NOMO-1 treated with DMSO at 0.1 percent for 48 hours (cell line): ENCODE measurements around the gene PRAC1.
"Not testable (repeated sequence)": the region's sequence is repeated elsewhere in the genome, so short reads cannot be mapped to it uniquely, and the experiment has no call there.

Experiments used
- DNase-seq: peaks from one replicate; lab custom pipeline; 2025; ENCODE audit not compliant: unreplicated experiment; lab: John Stamatoyannopoulos, UW

Gene PRAC1

DNA sequence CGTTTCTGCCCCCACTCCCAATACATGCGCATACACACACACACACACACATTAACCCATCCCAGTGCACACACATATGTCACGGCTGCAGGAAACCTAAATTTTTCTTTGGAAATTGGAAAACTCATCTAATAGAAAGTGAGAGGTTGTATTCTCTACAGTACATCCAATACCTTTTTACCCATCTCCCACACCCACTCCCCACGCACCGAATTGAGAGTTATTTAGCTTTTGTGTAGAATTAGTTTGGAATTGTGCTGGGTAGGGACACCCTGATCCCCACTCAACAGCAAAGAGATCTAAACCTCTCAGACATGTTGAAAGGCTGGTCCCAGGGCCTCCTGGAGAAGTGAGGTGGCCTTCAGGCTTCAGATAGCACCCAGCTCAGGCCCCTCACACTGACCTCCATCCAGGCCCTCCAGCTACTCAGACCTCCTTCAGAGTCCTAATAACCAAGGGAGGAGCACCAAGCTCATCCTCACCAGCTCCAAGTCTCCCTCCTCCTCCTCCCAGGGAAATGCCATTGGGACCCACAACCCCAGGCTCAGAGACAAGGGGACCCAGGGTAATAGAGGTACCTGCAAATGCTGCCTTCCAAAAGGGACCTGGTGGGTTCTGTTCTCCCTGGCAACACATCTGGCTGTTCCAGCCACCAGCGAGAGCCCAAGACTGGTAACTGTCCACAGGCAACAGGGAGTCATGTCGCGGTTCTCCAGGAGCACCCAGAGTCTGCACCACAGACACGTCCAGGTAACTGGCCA, 5.3 kb upstream of the PRAC1 start:
- DNase-seq, result no peak

DNA sequence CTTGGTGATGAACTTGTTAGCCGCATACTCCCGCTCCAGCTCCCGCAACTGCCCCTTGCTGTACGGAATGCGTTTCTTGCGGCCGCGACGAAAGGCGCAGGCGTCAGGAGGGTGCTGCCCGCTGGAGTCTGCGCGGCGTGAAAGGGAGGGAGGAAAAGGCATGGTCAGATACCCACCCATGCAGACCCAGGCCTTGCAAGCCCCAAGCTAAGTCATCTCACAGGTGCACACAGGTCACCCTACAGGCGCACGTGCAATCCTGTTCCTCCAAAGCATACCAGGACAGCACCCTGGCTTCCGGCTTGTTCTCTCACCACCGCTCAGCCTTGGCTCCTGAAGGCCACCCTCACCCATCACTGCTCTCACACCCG, 4.6 kb upstream of the PRAC1 start:
- DNase-seq, result no peak

DNA sequence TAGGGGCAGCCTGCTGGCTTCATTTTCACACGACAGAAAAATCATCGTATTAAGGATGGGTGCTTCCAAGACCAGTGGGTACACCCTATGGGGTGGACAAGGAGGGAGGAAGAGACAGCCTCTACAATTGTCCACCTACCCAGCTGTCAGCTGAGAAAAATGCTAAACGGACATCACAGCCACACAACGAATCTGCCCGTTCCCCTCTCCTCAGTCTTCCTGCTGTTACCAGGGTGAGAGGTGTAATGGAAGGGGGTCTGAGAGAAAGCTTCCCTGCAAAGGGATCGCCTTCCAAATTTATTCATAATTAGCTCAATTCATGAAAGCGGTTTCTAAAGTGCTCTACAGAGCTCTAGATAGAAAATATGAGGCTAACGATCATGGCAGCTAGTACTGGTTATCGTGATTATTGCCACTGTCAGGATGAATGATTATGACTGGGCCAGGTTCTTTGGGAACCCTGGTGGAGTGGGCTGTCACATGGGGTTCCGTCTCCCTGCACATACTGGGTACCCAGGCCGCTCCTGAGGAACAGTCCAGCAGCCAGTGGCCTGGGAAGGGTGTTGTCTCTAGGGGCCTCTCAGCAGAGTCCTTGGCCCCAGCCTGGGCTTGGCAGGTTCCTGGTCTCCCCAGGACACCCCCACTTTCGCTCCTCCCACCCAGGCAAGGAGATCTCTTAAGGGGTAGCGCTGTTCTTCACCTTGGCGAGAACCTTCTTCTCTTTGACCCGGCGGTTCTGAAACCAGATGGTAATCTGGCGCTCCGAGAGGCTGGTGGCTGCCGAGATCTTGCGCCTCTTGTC, 4.0 kb upstream of the PRAC1 start:
- DNase-seq, result no peak

DNA sequence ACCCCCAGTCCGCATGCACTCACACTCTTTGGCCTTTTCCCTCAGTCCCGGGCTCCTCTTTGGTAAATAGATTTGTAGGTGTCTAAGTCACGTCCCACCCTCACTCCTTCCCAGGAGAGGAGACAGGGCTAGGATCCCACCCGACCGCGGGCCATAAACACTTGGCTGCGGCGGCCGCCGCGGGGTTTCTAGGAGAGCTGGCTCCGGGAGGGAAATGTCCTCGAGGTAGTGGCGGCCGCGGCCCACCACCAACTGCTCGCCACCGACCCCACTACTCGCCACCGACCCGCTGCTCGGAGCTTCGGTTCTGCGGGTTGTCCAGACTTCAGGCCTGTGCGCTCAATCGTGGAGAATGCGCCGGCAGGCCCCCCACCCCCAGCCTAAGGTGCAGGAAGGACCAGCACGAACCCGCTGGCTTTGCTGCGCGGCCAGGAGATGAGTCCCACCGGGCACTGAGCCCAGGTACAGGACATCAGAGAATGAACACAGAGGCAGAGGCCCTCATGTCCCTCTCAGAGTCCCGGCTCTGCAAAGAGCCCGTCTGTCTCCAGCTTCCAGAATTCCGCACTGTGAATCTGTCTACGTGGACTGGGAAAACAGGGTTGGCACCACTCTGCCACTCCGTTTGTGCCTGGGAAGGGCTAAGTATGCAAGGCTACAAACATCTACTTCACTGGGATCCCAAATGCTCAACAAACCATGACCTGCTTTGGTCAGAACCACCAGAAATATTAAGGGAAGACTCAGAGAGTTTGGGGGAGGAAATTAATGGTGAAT, 3.2 kb upstream of the PRAC1 start:
- DNase-seq, result no peak

DNA sequence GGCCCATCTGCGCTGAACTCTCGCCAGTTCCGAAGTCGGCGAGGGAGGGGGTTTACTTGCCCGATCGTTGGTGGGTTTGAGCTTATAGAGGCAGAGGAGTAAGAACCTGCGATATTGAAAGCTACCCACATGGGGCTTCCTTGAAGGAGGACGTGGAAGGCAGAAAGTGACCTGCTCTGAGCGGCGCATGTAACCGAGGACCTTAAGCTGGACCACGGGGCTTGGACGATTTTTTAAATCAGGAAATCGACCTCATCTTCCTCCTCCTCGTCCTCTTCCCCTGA, 2.6 kb upstream of the PRAC1 start:
- no peak for DNase-seq

DNA sequence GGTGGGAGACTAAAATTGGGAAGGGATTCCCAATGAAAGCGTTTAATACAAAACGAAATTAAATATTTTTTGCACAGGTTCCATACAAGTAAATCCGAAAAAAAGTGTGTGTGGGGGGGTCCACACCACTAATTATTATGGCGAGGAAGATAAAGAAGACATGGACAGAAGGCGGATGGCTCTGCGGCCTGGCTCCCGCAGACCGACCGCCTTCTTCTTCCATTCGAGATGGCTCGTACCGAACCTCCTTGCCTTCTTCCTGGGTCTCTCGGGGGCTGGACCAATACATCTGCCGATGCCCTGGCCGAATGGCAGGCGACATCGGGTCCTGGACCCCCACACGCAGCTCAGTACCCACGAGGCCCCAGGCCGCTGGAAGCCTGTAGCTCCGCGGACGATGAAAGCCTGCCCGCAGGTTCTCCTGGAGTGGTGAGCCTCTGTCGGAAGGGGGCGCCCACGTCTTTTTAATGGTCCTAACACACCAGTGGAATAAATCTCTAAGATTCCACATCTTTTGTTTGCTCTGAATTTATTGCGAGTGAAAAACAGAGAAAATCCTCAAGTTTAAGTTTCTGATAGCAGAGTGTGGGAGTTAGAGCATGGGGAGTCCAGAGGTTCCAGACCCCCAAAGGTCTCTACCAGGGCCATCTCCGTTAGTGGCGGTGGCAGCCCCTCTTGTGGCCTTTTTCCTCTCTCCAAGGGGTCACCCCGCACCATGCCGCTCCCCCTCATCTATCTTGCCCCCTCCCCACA, 2.1 kb upstream of the PRAC1 start:
- peak; percentile 66 for DNase-seq

DNA sequence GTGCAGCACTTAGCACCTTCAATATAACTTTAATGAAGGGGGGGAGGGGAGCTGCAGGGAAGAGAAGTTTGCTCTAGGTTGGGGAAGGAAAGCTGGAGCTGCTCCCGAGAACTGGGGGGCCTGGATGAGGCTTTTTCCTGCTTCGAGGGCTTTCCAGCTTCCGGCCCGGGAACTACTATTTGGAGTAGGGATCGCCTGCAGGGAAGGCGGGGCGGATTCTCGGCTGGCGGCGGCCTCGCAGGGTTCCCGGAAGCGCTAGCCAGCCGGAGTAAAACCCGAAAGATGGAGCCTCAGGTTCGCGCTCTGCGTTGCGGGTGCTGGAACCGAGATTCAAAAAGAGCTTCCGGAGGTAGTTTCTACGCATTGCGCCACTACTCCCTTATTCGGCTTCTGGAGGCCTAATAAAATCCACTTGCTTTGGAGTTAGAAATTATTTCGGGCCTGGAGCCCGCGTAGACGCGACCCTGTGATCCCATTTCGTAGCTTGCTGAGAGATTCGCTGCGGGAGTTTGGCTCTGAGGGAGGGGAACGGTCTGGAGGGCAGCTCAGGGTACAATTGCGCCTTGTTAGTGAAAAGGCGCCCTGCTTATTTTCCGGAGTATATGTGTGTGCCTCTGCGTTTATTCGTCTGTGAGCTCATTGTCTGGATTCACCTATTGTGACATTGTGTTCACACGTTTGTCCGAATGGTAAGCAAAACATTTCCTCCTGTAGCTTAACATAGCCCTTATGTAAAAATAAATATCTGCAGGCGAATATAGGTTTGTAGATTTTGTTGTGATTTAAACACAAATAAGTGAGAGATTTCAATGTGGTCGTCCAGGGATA, 1.3 kb upstream of the PRAC1 start:
- no peak for DNase-seq

DNA sequence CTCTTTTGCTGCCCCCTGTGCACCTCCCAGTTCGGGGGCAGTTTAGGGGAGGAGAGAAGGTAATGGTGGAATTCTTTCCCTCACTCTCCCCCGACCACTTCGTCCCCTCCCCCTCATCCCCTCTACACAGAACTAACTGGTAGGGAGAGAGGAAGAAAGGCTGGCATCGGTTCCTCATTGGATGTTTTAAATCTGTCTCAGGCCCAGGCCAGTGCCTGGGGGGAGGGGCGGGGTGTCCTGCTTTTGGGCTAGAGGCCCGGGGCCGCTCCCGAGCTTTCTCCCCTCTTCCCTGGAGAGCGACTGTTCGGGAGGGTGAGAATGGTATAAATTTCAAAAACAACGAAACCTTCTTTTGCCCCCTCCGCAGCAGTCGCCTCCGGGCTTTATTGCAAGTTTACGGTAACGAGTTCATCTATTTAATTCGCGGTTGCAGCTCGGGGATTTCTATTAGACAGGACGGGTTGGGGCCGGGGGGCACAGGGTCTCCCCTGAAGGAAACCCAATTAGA, 651 bp upstream of the PRAC1 start, which contains the start of gene PRAC2:
PRAC2 (plus strand) TSS at position 271 of the 508 bp plus-strand sequence. CDS start 1,226 bp downstream, outside the sequence.
- DNase-seq, result peak; percentile 16

DNA sequence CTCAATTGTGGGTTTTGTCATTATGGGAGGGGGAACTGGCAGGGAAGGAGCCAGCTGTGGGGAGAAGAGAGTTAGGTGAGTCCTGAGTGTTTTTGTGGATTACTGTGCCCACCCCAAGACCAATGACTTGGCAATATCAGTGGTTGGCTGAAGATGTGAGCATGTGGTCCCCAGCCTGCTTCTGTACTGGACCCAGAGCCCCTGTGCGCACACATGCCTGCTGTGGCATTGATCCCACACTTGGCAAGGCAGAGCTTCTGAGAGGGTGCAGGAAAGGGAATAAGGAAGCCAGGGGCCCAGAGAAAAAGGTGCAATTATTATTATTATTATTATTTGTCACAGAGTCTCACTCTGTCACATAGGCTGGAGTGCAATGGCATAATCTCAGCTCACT, 1.3 kb downstream of the PRAC1 start:
- no peak for DNase-seq

DNA sequence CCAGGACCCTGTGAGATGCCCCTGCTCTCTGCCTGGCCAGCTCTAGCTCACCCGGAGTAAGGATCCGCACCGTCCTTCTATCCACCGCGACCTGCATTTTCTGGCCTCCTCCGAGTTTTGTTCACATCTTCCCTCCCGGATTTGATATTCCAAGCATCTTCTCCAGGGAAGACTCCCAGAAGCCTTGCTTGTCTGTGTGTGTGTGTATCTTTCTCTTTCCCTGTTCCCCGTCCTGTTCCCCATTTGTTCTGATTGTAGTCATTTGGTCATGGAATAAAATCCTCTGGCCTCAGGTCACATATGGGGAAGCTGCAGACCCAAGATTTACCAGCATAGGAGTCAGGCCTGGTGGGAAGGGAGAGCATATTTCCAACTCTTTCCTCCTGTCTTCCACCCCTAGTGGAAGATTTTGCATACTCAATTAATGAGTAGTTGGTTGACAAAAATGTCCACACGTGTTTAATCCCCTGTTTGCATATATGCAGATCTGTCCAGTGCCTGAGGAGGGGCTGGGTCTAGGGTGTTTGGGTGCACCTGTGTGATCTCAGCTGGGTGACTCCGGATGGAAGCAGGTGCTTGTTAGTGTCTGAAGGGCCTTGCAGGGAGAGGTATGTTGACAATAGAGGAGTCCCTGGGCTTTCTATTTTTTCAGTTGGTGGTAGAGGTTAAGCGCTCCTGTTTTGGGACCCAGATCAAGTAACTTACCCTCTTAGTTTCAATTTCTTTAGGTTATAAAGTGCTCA, 1.9 kb downstream of the PRAC1 start:
- DNase-seq, result no peak

DNA sequence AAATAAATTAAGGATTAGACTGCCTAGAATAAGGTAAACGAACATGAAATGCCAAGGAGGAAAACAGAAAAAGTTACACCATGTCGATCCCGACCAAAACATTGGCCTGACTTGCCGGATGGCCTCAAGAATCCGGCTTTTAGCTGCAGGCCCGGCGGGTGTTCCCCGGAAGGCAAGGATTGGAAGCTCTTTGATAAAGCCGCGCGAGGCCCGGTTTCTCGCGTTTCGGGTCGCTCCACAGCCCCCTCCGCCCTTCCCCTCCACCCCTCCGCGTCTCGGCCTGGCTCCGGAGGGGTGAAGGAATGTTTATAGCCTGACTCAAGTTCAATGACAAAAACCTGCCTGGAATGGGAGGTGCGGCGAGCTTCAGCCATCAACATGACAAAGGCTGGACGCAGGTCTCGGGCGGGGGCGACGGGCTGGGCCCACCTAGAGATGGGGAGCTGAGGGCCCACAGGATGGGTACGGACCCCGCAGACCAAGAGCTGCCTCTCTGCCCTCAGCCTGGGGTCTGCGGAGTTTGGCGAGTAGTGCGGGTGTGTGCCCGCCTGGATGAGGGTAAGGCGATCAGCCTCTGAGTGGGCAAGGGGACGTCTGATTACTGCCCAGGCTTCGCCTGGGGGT, 2.6 kb downstream of the PRAC1 start:
- DNase-seq, result no peak

DNA sequence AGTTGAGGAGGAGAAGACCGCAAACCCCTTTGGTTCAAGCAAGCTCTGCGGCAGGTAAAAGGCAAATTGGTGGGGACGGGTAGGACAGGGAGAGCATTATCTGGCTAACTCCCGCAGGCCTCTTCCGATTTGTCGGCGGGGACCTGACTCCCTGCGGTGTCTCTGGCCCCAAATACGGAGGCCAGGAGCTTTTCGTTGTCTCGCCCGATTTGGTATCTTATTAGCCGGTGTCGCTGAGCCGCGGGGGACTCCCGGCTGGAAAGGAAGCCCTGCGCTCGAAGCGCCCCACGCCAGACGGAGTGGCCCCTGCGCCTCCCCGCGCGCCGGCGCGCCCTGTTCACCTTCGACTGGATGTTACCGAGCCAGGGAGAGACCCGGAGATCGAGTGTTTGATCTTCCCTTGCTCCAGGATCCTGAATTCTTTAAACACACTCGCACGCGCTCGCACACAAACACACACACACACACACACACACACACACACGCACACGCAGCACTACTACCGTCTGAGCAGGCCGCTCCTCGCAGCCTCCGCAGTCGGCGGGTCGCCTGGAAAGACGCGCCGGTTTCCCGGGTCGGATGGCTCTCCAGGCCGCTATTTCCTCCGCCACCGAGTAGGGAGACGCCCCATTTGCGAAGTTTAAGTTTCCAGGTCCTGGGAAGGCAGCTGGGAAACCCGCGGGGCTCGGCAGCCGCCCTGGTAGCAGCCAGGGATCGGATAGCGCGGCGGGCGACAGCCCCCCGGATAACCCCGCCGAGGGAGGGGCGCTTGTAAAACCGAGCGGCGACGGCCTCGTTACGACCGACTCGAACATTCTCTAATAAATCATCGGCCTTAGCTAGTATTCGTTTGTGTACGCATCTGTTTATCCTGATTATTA, 3.3 kb downstream of the PRAC1 start:
- DNase-seq, result no peak

DNA sequence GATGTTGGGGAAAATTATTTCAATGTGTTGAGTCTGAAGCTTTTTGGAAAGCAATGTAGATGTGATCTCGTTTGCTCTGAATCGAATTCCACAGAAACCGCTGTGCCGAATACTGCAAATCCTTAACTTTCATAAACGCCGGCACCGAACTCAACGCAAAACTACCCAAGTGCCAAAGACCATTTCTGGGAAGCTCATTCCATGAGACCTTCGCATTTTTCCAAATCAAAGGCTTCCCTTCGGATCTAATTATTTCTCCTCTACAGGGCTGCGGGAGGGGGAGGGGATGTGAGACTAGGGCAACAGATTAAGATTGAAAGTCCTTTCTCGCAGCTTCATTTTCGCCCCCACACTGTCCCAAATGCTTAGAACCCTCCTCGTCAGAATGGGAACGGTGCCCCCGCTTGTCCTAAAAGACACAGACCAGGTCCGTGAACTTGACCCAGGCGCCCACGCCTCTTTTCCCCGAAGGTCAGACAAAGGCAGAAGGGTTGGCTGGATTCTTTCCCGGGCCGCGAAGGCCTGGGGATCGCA, 4.0 kb downstream of the PRAC1 start:
- DNase-seq, result no peak

DNA sequence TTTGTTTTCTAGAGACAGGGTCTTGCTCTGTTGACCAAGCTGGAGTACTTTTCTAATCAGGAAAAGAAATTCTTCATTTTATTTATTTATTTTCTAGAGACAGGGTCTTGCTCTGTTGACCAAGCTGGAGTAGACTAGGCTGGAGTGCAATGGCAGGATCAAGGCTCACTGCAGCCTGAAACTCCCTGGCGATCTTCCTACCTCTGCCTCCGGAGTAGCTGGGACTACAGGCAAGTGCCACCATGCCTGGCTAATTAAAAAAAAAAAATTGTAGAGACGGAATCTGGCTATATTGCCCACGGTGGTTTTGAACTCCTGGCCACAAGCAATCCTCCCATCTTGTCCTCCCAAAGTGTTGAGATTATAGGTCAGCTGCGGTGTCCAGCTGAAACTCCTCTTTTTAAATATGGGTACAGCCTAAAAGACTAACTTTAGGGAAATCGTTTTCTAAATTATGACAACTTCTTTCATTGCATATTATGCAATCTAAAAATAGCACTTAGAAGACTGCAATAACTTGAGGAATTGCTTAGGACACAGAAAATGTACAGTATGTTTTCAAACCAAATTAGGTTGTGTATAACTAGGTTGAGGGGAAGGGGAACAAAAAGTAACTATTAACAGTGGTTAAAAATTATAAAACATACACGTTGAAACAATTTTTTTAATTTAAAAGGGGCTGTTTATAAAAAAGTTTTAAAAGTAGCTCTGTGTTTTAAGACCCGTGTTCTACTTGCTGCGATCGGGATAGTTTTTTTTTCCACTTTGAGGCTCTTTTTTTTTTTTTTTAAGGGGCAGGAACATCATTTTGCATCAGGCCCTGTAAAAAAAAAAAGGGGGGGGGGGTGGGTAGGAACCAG, 4.7 kb downstream of the PRAC1 start:
- DNase-seq, result no peak

DNA sequence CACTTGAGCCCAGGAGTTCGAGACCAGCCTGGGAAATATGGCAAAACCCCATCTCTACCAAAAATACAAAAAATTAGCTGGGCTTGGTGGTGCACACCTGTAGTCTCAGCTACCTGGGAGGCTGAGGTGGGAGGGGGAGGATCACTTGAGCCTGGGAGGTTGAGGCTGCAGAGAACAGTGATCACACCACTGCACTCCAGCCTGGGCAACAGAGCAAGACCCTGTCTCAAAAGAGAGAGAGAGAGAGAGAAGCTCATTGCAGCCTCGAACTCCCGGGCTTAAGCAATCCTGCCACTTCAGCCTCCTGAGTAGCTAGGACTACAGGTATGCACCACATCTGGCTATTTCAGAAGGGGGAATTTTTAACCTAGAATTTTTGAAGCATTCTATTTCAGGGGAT, 5.8 kb downstream of the PRAC1 start:
- DNase-seq, result not testable (repeated sequence)

DNA sequence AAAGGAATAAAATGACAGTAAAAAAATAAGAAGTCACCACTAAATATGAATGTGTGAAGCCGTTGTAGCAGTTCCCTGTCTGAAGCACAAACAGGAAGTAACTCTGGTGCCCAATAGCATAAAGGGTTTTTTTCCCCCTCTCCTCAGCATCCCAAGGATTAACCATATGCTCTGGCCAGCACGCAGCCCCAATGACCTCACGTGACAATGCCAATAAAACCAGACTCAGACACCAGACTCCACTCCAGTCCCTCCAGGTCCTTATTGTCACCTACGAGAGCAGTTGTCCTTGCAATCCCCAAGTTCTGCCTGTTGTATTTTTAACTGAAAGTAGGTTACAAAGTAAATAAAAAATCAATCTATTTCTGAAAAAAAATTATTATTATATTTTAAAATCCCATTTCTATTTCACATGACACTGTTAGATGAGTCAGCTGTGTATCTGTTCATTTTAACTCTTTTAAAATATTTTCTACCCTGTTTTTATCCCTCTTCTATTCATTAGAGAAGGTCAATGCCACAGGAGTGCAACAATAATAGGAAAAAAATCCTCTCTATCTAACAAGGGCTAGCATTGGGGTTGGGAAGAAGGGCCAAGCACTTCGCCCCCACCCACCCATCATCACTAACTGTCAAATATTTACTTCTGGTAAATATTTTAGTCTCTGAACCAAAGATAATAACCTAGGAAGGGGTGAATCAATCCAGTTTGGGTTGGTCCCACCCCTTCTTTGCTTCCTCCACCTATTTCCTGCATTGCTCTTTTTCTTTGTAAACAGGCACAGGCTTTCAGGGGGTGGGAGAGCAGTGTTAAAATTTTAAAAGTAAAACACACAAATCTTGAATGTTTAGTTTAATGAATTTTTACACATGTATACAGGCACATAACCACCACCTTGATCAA, 6.6 kb downstream of the PRAC1 start:
- DNase-seq, result peak; percentile 15
